Measurements from ENCODE around the gene OLA1.

The OLA1 gene

GRCh38 chr2:174066871-174067270 is 181.5 kb downstream of the OLA1 start:
- Mint-ChIP-seq H3K4me1 (no peaks in the 10 kb centered on the region), H3K27me3 (peaks cover 43% of the 10 kb centered on the region), H3K36me3 (no peaks in the 10 kb centered on the region), H3K4me3 (no peak overlapping the region), H3K27ac (no peak overlapping the region), H3K9me3 (no peaks in the 10 kb centered on the region)
- DNase-seq, result no peak
- CTCF ChIA-PET, result no interaction called here

- DNase-seq, result no peak
- peaks cover 48% of the 10 kb centered on the region for H3K27me3 Mint-ChIP-seq
- peaks cover 11% of the 10 kb centered on the region for H3K9me3 Mint-ChIP-seq
- no peak overlapping the region for H3K27ac Mint-ChIP-seq
- no peak overlapping the region for H3K4me3 Mint-ChIP-seq
- CTCF ChIA-PET, result interaction anchor here (0.6 kb wide), 1 partner anchor 28 kb away, joined by 5 read pairs; no protein-coding TSS in a partner anchor
- no peaks in the 10 kb centered on the region for H3K4me1 Mint-ChIP-seq
- no peaks in the 10 kb centered on the region for H3K36me3 Mint-ChIP-seq
Measured at GRCh38 chr2:174063492-174064092, 184.7 kb downstream of the OLA1 start.

- DNase-seq, result no peak
- Mint-ChIP-seq H3K9me3 (peaks cover 11% of the 10 kb centered on the region), H3K27ac (no peak overlapping the region), H3K4me1 (no peaks in the 10 kb centered on the region), H3K27me3 (peaks cover 48% of the 10 kb centered on the region), H3K36me3 (no peaks in the 10 kb centered on the region), H3K4me3 (no peak overlapping the region)
- CTCF ChIA-PET, result no interaction called here
Measured at GRCh38 chr2:174062934-174063333, 185.4 kb downstream of the OLA1 start.

DNA sequence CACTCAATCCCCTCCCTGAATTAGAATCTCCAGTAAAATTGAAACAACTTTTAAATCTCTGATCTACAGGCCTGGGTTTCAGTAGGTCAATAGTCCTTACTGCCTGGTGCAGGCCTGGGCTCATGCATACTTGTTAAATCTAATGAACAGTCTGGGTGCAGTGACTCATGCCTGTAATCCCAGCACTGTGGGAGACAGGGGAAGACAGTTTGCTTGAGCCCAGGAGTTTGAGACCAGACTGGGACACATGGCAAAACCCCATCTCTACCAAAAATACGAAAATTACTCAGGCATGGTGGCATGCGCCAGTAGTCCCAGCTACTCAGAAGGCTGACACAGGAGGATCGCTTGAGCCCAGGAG is 188.5 kb downstream of the OLA1 start:
- CTCF ChIA-PET, result no interaction called here
- Mint-ChIP-seq H3K27me3 (peaks cover 38% of the 10 kb centered on the region), H3K4me1 (no peaks in the 10 kb centered on the region), H3K4me3 (no peak overlapping the region), H3K36me3 (no peaks in the 10 kb centered on the region), H3K9me3 (peaks cover 11% of the 10 kb centered on the region), H3K27ac (no peak overlapping the region)
- no peak for DNase-seq

- H3K27ac Mint-ChIP-seq, result no peak overlapping the region
- no peak for DNase-seq
- H3K27me3 Mint-ChIP-seq, result peaks cover 32% of the 10 kb centered on the region
- H3K4me1 Mint-ChIP-seq, result no peaks in the 10 kb centered on the region
- H3K36me3 Mint-ChIP-seq, result no peaks in the 10 kb centered on the region
- CTCF ChIA-PET, result interaction anchor here (1.2 kb wide), 1 partner anchor 19 kb away, joined by 3 read pairs; no protein-coding TSS in a partner anchor
- peaks cover 11% of the 10 kb centered on the region for H3K9me3 Mint-ChIP-seq
- no peak overlapping the region for H3K4me3 Mint-ChIP-seq
Measured at GRCh38 chr2:174059178-174059883, 189.0 kb downstream of the OLA1 start.

DNA sequence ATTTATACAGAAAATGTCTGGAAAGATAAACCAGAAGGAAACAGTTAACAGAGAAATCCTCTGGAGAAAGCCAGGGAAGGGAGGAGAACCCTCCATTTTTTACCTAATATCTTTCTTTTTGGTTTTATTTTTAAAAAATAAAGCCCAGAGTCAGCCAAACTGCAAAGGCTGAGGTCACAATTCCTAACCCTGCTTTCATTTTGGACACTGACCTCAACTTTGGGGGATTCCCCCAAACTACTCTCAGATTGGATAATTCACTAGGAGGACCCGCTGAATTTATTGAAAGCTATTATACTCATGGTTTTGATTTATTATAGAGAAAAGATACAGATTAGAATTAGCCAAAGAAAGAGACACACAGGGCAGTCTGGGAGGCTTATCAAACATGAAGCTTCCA is 189.9 kb downstream of the OLA1 start:
- CTCF ChIA-PET, result interaction anchor here (1.2 kb wide), 1 partner anchor 18 kb away, joined by 3 read pairs; no protein-coding TSS in a partner anchor
- Mint-ChIP-seq H3K4me3 (no peak overlapping the region), H3K27ac (no peak overlapping the region), H3K27me3 (peaks cover 30% of the 10 kb centered on the region), H3K36me3 (no peaks in the 10 kb centered on the region), H3K9me3 (peaks cover 11% of the 10 kb centered on the region), H3K4me1 (no peaks in the 10 kb centered on the region)
- no peak for DNase-seq

GRCh38 chr2:174058026-174058425 is 190.3 kb downstream of the OLA1 start:
- Mint-ChIP-seq H3K27me3 (peaks cover 30% of the 10 kb centered on the region), H3K27ac (no peak overlapping the region), H3K4me3 (no peak overlapping the region), H3K9me3 (peaks cover 11% of the 10 kb centered on the region), H3K36me3 (no peaks in the 10 kb centered on the region), H3K4me1 (no peaks in the 10 kb centered on the region)
- CTCF ChIA-PET, result interaction anchor here (1.2 kb wide), 1 partner anchor 17 kb away, joined by 3 read pairs; no protein-coding TSS in a partner anchor
- DNase-seq, result no peak

- Mint-ChIP-seq H3K9me3 (peaks cover 11% of the 10 kb centered on the region), H3K4me1 (no peaks in the 10 kb centered on the region), H3K27ac (no peak overlapping the region), H3K36me3 (no peaks in the 10 kb centered on the region), H3K27me3 (peaks cover 22% of the 10 kb centered on the region), H3K4me3 (no peak overlapping the region)
- CTCF ChIA-PET, result no interaction called here
- DNase-seq, result no peak
Measured at GRCh38 chr2:174054926-174055325, 193.4 kb downstream of the OLA1 start.

- no peak overlapping the region for H3K27ac Mint-ChIP-seq
- CTCF ChIA-PET, result no interaction called here
- H3K36me3 Mint-ChIP-seq, result no peaks in the 10 kb centered on the region
- peaks cover 29% of the 10 kb centered on the region for H3K27me3 Mint-ChIP-seq
- H3K4me1 Mint-ChIP-seq, result no peaks in the 10 kb centered on the region
- H3K9me3 Mint-ChIP-seq, result no peaks in the 10 kb centered on the region
- no peak for DNase-seq
- H3K4me3 Mint-ChIP-seq, result no peak overlapping the region
Measured at GRCh38 chr2:174053355-174054151, 194.8 kb downstream of the OLA1 start.

- Mint-ChIP-seq H3K27me3 (peaks cover 26% of the 10 kb centered on the region), H3K27ac (no peak overlapping the region)
Measured at GRCh38 chr2:174052584-174052976, 195.8 kb downstream of the OLA1 start.

GRCh38 chr2:174051741-174052583 is 196.4 kb downstream of the OLA1 start:
- Mint-ChIP-seq H3K4me3 (no peak overlapping the region), H3K9me3 (no peaks in the 10 kb centered on the region), H3K36me3 (no peaks in the 10 kb centered on the region), H3K27ac (no peak overlapping the region), H3K27me3 (peaks cover 25% of the 10 kb centered on the region), H3K4me1 (no peaks in the 10 kb centered on the region)
- DNase-seq, result no peak
- CTCF ChIA-PET, result no interaction called here

More at GRCh38 chr2:174052584-174052976, 195.8 kb downstream of the OLA1 start:
- no peak for DNase-seq
- Mint-ChIP-seq H3K4me1 (no peaks in the 10 kb centered on the region), H3K9me3 (no peaks in the 10 kb centered on the region), H3K4me3 (no peak overlapping the region), H3K36me3 (no peaks in the 10 kb centered on the region)
- CTCF ChIA-PET, result no interaction called here

- CTCF ChIA-PET, result no interaction called here
- no peak overlapping the region for H3K4me3 Mint-ChIP-seq
- DNase-seq, result no peak
- H3K4me1 Mint-ChIP-seq, result no peaks in the 10 kb centered on the region
- H3K36me3 Mint-ChIP-seq, result no peaks in the 10 kb centered on the region
- peaks cover 30% of the 10 kb centered on the region for H3K27me3 Mint-ChIP-seq
- H3K27ac Mint-ChIP-seq, result no peak overlapping the region
- no peaks in the 10 kb centered on the region for H3K9me3 Mint-ChIP-seq
Measured at GRCh38 chr2:174051068-174051467, 197.3 kb downstream of the OLA1 start.

- H3K4me3 Mint-ChIP-seq, result no peak overlapping the region
- CTCF ChIA-PET, result no interaction called here
- H3K27me3 Mint-ChIP-seq, result peaks cover 30% of the 10 kb centered on the region
Measured at GRCh38 chr2:174049895-174050294, 198.4 kb downstream of the OLA1 start.

DNA sequence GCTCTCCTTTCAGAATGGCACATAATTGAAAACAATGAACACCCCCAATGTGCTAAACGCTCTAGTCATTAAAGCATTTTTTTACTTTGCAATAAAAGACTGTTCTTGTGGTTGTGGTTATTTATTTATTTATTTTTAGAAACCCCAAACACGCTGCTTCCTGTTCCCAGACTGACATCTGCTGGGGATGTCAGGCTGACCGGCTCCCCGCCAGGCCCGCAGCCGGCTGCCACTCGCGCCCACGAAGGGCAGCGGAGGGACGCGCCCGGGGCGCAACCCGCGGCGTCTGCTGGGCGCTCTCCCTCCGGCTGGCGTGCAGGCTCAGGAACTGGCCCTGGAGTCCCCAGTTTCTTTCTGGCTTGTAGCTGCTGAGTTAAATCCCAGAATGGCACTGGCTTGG is 200.1 kb downstream of the OLA1 start:
- Mint-ChIP-seq H3K36me3 (no peaks in the 10 kb centered on the region), H3K4me3 (no peak overlapping the region), H3K9me3 (no peaks in the 10 kb centered on the region), H3K4me1 (no peaks in the 10 kb centered on the region), H3K27ac (no peak overlapping the region), H3K27me3 (peaks cover 25% of the 10 kb centered on the region)
- CTCF ChIA-PET, result no interaction called here
- DNase-seq, result no peak

More at GRCh38 chr2:174049895-174050294, 198.4 kb downstream of the OLA1 start:
- Mint-ChIP-seq H3K36me3 (no peaks in the 10 kb centered on the region), H3K9me3 (no peaks in the 10 kb centered on the region), H3K27ac (no peak overlapping the region), H3K4me1 (no peaks in the 10 kb centered on the region)
- no peak for DNase-seq

Data from activated naive CD4-positive, alpha-beta T cell treated with anti-CD3 and anti-CD28 coated beads, Interleukin-2, amount 10 ng/mL, durations not matched to agents 7 days and 5 days (primary cell).